ENCODE measurements around the gene ZNF672.

GRCh38 chr1:248810727-248811513 is 27.1 kb upstream of the ZNF672 start:
- TF ChIP-seq CTCF (IDR thresholded peaks at IDR 0.05) (no peak), POLR2A (IDR thresholded peaks at IDR 0.05) (no peak)

Data from testis (tissue), 2 donors.